K562 (cell line): ENCODE data around the gene GORASP1. TPM values are rescaled to one million over a fixed set of nuclear protein-coding genes. Genes with fewer than 3 reads are reported as not detected.

Experiments
- ATAC-seq: fragments of 200-7000 bp; cut with Tn5 transposase; 3 replicates; pipeline ENCODE4 v1.9.1; 2020; ENCODE audit warnings: moderate library complexity
- BruUV-seq: library from RNA; stranded (reverse); fragments of 400-500 nt; replicated peaks from 2 replicates; lab custom pipeline; 2021; lab: Mats Ljungman, UMichigan
- CTCF ChIA-PET: fragments of 300-600 bp; formaldehyde crosslinking; extraction: SDS; loops from one replicate; lab custom pipeline; 2021; ENCODE audit warnings: low intra/inter-chr PET ratio; lab: Yijun Ruan, JAX
- POLR2A ChIA-PET: fragments of 300-600, 350-650 bp; sonication (Branson Sonifier 250); formaldehyde crosslinking; extraction: SDS; loops from one replicate; lab custom pipeline; 2021; ENCODE audit warnings: antibody characterized with exemption, inconsistent platforms; lab: Yijun Ruan, JAX
- DNase-seq, 4 experiments: peaks; one replicate each; pipeline versions ENCODE4 v3.0.0 to v3.0.0-alpha.2; 2011 to 2018; ENCODE audit warnings: low spot score in 3 of 4, mixed read lengths in 3 of 4; ENCODE audit errors: extremely low read depth in 1 of 4
- FAIRE-seq: peaks from 2 replicates; lab custom pipeline; 2011; peaks lifted over from hg19 to GRCh38; lab: Jason Lieb, UNC
- H2AFZ ChIP-seq: 2 replicates; pipeline ENCODE4 v1.6.0; 2011; ENCODE audit warnings: low read depth, low read length, control low read depth, inconsistent platforms
- H3K27ac ChIP-seq: fragments of 200-600 bp; 3 replicates; pipeline ENCODE4 v1.8.0; 2011; ENCODE audit warnings: low read depth, mild to moderate bottlenecking, control low read depth, inconsistent platforms, low read length, moderate library complexity, mixed read lengths; ENCODE audit errors: extremely low read depth
- H3K27me3 ChIP-seq, 2 experiments: fragments of 300-600 bp in 1 of 2; 2 replicates in 1 of 2; 3 replicates in 1 of 2; pipeline versions ENCODE4 v1.6.0 to v1.8.0; 2011; ENCODE audit warnings: inconsistent platforms in 2 of 2, low read length in 2 of 2, mild to moderate bottlenecking in 1 of 2, mixed read lengths in 1 of 2, moderate library complexity in 1 of 2; ENCODE audit not compliant: control insufficient read depth in 2 of 2, insufficient read depth in 2 of 2
- H3K36me3 ChIP-seq: fragments of 300-600 bp; 3 replicates; pipeline ENCODE4 v1.8.0; 2011; ENCODE audit warnings: mild to moderate bottlenecking, low read length, inconsistent platforms; ENCODE audit not compliant: control insufficient read depth, insufficient read depth
- H3K4me1 ChIP-seq, 2 experiments: fragments of 200-600 bp in 1 of 2; replicated peaks in 1 of 2; 2 replicates in 1 of 2; 3 replicates in 1 of 2; pipeline versions ENCODE4 v1.5.1 to v1.8.0; 2011; ENCODE audit warnings: inconsistent platforms in 2 of 2, low read length in 2 of 2, mild to moderate bottlenecking in 1 of 2, mixed read lengths in 1 of 2, moderate library complexity in 1 of 2; ENCODE audit not compliant: control insufficient read depth in 2 of 2, insufficient read depth in 2 of 2
- H3K4me2 ChIP-seq: 2 replicates; pipeline ENCODE4 v1.6.1; 2011; ENCODE audit warnings: low read length, control low read depth, inconsistent platforms, mixed read lengths; ENCODE audit not compliant: insufficient read depth
- H3K4me3 ChIP-seq: fragments of 200-600 bp; sonication (generic), shearing (Covaris generic); 2 replicates; pipeline ENCODE4 v1.5.1; 2016; ENCODE audit warnings: control low read depth, inconsistent platforms
- H3K79me2 ChIP-seq: fragments of 200-600 bp; 3 replicates; pipeline ENCODE4 v1.8.0; 2011; ENCODE audit warnings: low read length, inconsistent platforms; ENCODE audit not compliant: control insufficient read depth, insufficient read depth
- H3K9ac ChIP-seq, 2 experiments: 2 replicates each; pipeline versions ENCODE4 v1.6.0 to v1.6.1; 2011; ENCODE audit warnings: low read depth in 2 of 2, low read length in 2 of 2, control low read depth in 1 of 2, inconsistent platforms in 1 of 2, mild to moderate bottlenecking in 1 of 2, mixed read lengths in 1 of 2; ENCODE audit not compliant: insufficient read depth in 1 of 2
- H3K9me1 ChIP-seq: one replicate; pipeline ENCODE4 v1.6.0; 2011; ENCODE audit warnings: inconsistent platforms, mild to moderate bottlenecking, low read length, moderate library complexity; ENCODE audit not compliant: control insufficient read depth, insufficient read depth
- H3K9me3 ChIP-seq: replicated peaks from 2 replicates; pipeline ENCODE4 v1.5.1; 2011; ENCODE audit warnings: low read depth, low read length, inconsistent platforms; ENCODE audit not compliant: control insufficient read depth, insufficient read depth
- H4K20me1 ChIP-seq: replicated peaks from 2 replicates; pipeline ENCODE4 v1.6.1; 2011; ENCODE audit warnings: low read length, inconsistent platforms, mixed read lengths; ENCODE audit not compliant: control insufficient read depth, insufficient read depth
- ARID2 ChIP-seq: fragments of 450-650 bp; IDR thresholded peaks from 2 replicates; pipeline ENCODE4 v1.6.1; 2017; ENCODE audit warnings: antibody characterized with exemption, mild to moderate bottlenecking
- CLOCK ChIP-seq: fragments of 250-450 bp; sonication (Bioruptor Pico); IDR thresholded peaks from 2 replicates; pipeline ENCODE4 v1.4.0; 2020; ENCODE audit warnings: mild to moderate bottlenecking, moderate library complexity, borderline replicate concordance
- HES1 ChIP-seq: fragments of 450-650 bp; IDR thresholded peaks from 2 replicates; pipeline ENCODE4 v1.6.1; 2016; ENCODE audit warnings: low read depth, mild to moderate bottlenecking, moderate library complexity
- HNRNPL ChIP-seq: fragments of 200-400 bp; formaldehyde crosslinking; IDR thresholded peaks from 2 replicates; pipeline ENCODE4 v1.6.1; 2017; ENCODE audit warnings: low read depth, mild to moderate bottlenecking, low read length
- PURB ChIP-seq: sonication (generic); formaldehyde crosslinking; IDR thresholded peaks from 2 replicates; pipeline ENCODE4 v1.9.0; 2021; ENCODE audit warnings: low read depth, mild to moderate bottlenecking, missing genetic modification reagents
- RAD21 ChIP-seq, 2 experiments: fragments of 250-450 bp in 1 of 2; fragments of 450-650 bp in 1 of 2; sonication (Bioruptor Pico) in 1 of 2; formaldehyde crosslinking in 1 of 2; IDR thresholded peaks in 1 of 2; conservative IDR thresholded peaks in 1 of 2; 2 replicates each; pipeline versions ENCODE4 v1.4.0 to v1.8.0; 2020 to 2022; ENCODE audit warnings: mild to moderate bottlenecking in 2 of 2, moderate library complexity in 1 of 2
- RCOR1 ChIP-seq, 2 experiments: IDR thresholded peaks; 2 replicates each; pipeline ENCODE4 v1.6.1; 2012; ENCODE audit warnings: low read depth in 2 of 2, low read length in 2 of 2, borderline replicate concordance in 1 of 2, improper control_type of control experiment in 1 of 2
- TARDBP ChIP-seq: fragments of 450-650 bp; IDR thresholded peaks from 2 replicates; pipeline ENCODE4 v1.6.1; 2016
- TCFL5 ChIP-seq: fragments of 250-450 bp; sonication (Bioruptor Pico); conservative IDR thresholded peaks from 2 replicates; pipeline ENCODE4 v1.6.1; 2021; ENCODE audit warnings: mild to moderate bottlenecking, moderate library complexity, matching md5 sums
- ZNF609 ChIP-seq: sonication (generic); formaldehyde crosslinking; IDR thresholded peaks from 2 replicates; pipeline ENCODE4 v1.8.1; 2023; ENCODE audit warnings: missing genetic modification reagents, mild to moderate bottlenecking, borderline replicate concordance
- WGBS: fragments of 100-300 bp; shearing (Covaris generic); methylation state at CpG from one replicate; pipeline ENCODE4 v1.1.6; 2016; ENCODE audit warnings: low coverage, mixed read lengths; ENCODE audit not compliant: insufficient coverage; ENCODE audit errors: missing lambda C conversion rate; 5-methylcytosine and 5-hydroxymethylcytosine counted together
- in situ Hi-C: fragments of 300-500 bp; cut with MboI; formaldehyde crosslinking; loops from 4 replicates; pipeline ENCODE4 v1.15.0; 2018; ENCODE audit warnings: inconsistent platforms, mixed read lengths
- intact Hi-C: fragments of 100-400 bp; cut with micrococcal nuclease; formaldehyde crosslinking; loops from 2 replicates; pipeline ENCODE4 v1.14.2; 2022
- polyA plus RNA-seq, 8 experiments: library from polyadenylated mRNA; depleted of rRNA in 4 of 8; stranded (reverse) in 5 of 8; unstranded in 3 of 8; fragments of >200 nt; fragmentation: Nextera tagmentation in 2 of 8; fragmentation: Illumina TruSeq in 1 of 8; extraction: Ambion mirVana in 2 of 8; extraction: Trizol in 1 of 8; gene quantifications; 2 replicates each; pipeline versions ENCODE4 v1.2.1 to v1.2.3, GENCODE V29; 2011 to 2014; ENCODE audit warnings: inconsistent platforms in 1 of 8, missing spikeins in 1 of 8
- total RNA-seq, 7 experiments: library from RNA; depleted of rRNA in 6 of 7; stranded (reverse); fragments of >200 nt in 6 of 7; fragmentation: Illumina TruSeq in 2 of 7; extraction: Trizol in 2 of 7; gene quantifications; 2 replicates each; pipeline versions ENCODE4 v1.2.1 to v1.2.3, GENCODE V29; 2011 to 2021; ENCODE audit warnings: low replicate concordance in 1 of 7

The GORASP1 gene
- total and polyA plus RNA-seq, 9 of the 15 experiments (the other 6 are each of a cell fraction or from before 2014, with no cell fraction given), result 8.4 to 87.9 (median 67.6) TPM

- H3K4me2 ChIP-seq, result peak overlapping the region; percentile 83
- peak overlapping the region; percentile 83 for H3K27ac ChIP-seq
- ChIA-PET POLR2A (interaction anchor here (0.6 to 1.8 kb wide), 13 partner anchors 8 to 417 kb away, joined by 3 to 9 read pairs (median 4); partner anchors contain the start of gene RPSA), CTCF (interaction anchor here (0.5 kb wide), 1 partner anchor 9 kb away, joined by 3 read pairs; no protein-coding TSS in a partner anchor)
- H3K9me1 ChIP-seq, result peaks cover 4% of the 10 kb centered on the region
- intact Hi-C loops (no loop called here), in situ Hi-C loops (no loop called here)
- peak overlapping the region; percentile 80 to 99 for H3K9ac ChIP-seq
- ATAC-seq, result peak; percentile 66
- peak overlapping the region; percentile 98 for H3K4me3 ChIP-seq
- H3K9me3 ChIP-seq, result no peaks in the 10 kb centered on the region
- H3K79me2 ChIP-seq, result peaks cover 44% of the 10 kb centered on the region
- WGBS, result 1% methylated on average over 48 of the region's 55 CpGs
- H3K36me3 ChIP-seq, result peaks cover 24% of the 10 kb centered on the region
- peak overlapping the region; percentile 97 for H2AFZ ChIP-seq
- H3K4me1 ChIP-seq, result peaks cover 21 to 45% of the 10 kb centered on the region in 2 experiments; a peak in 4 of 5 replicates
- H4K20me1 ChIP-seq, result peaks cover 5% of the 10 kb centered on the region; the same call in 1 of the 2 replicates
- no peak for FAIRE-seq
- DNase-seq, result peak; percentile 54 to 89 (median 82)
- no TSS peak for BruUV-seq
- H3K27me3 ChIP-seq, result no peaks in the 10 kb centered on the region
- TF ChIP-seq ARID2 (no peak), HES1 (no peak), ZNF609 (CRISPR knock-in tag) (no peak), CLOCK (no peak), HNRNPL (peak; percentile 45; the same call in 1 of the 2 replicates), RAD21 (CRISPR knock-in tag; conservative IDR thresholded peaks at IDR 0.05 in 1 of 2, IDR thresholded peaks at IDR 0.05 in 1 of 2) (no peak), RCOR1 (IDR thresholded peaks at IDR 0.05; ENCODE audit: borderline replicate concordance in 1 of 2, low read depth in 2 of 2, low read length in 2 of 2) (no peak), TARDBP (no peak), PURB (CRISPR knock-in tag) (no peak), TCFL5 (CRISPR knock-in tag) (no peak)
Measured at GRCh38 chr3:39106851-39107387, 508 bp downstream of the GORASP1 start.
